Vagina (tissue), 2 donors: ENCODE results near the gene GNAT1.

Source experiments
- POLR2A ChIP-seq, 2 donors: fragments of 450-650 bp; IDR thresholded peaks; one replicate each; pipeline ENCODE4 v1.6.1; 2017; ENCODE audit warnings: antibody characterized with exemption in 2 of 2, mild to moderate bottlenecking in 2 of 2, moderate library complexity in 2 of 2
- TF ChIP-seq, protein P1 (sequence below), 3 experiments: fragments of 450-650 bp in 2 of 3; fragments of 200-600 bp in 1 of 3; sonication (generic) in 1 of 3; IDR thresholded peaks; one replicate each; pipeline ENCODE4 v1.5.1; 2017 to 2019; ENCODE audit warnings: antibody characterized with exemption in 3 of 3, mild to moderate bottlenecking in 2 of 3, moderate library complexity in 2 of 3

DNA sequence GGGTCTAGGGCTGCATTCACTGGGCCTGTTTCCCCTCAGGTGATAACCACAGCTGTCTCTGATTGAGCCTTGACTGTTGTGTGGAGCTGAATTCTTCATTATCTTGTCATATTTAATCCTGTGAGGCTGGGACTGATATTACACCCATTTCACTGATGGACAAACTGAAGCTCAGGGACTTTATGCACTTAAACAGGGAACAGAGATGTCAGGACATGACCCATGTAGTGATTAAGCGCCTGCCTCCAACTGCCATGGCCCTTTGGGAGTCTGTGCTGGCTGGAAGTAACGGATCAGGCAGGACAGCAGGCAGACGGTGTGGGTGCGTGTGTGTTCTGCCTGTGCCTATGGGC lies 52.1 kb downstream of the GNAT1 start:
- TF ChIP-seq, protein P1, sequence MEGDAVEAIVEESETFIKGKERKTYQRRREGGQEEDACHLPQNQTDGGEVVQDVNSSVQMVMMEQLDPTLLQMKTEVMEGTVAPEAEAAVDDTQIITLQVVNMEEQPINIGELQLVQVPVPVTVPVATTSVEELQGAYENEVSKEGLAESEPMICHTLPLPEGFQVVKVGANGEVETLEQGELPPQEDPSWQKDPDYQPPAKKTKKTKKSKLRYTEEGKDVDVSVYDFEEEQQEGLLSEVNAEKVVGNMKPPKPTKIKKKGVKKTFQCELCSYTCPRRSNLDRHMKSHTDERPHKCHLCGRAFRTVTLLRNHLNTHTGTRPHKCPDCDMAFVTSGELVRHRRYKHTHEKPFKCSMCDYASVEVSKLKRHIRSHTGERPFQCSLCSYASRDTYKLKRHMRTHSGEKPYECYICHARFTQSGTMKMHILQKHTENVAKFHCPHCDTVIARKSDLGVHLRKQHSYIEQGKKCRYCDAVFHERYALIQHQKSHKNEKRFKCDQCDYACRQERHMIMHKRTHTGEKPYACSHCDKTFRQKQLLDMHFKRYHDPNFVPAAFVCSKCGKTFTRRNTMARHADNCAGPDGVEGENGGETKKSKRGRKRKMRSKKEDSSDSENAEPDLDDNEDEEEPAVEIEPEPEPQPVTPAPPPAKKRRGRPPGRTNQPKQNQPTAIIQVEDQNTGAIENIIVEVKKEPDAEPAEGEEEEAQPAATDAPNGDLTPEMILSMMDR (IDR thresholded peaks at IDR 0.05): no peak
- no peak for TF ChIP-seq POLR2A (IDR thresholded peaks at IDR 0.05)
